ENCODE measurements around the gene FCRL6. TPM values are rescaled to one million over a fixed set of nuclear protein-coding genes. Genes with fewer than 3 reads are reported as not detected.

FCRL6 gene, protein sequence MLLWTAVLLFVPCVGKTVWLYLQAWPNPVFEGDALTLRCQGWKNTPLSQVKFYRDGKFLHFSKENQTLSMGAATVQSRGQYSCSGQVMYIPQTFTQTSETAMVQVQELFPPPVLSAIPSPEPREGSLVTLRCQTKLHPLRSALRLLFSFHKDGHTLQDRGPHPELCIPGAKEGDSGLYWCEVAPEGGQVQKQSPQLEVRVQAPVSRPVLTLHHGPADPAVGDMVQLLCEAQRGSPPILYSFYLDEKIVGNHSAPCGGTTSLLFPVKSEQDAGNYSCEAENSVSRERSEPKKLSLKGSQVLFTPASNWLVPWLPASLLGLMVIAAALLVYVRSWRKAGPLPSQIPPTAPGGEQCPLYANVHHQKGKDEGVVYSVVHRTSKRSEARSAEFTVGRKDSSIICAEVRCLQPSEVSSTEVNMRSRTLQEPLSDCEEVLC
- total RNA-seq: not detected in 2 replicates
- long read RNA-seq: 0 reads

DNA sequence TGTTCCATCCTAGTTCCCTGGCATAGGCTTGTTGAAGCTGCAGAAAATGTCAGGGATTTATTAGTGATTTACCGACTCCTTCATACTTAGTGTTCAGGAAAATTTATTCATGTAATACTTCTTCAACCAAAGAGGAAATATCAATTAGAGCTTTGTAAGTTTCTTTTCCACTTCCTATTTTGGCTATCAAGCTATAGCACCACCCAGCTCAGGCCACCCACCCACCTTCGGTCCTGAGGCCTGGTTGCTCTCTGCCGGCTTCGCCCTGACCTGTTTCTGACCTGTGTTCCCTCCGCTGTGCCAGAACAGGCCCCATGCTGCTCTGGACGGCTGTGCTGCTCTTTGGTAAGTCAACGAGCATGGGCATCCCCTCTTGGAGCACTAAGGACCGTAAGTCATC, at the start of gene FCRL6:
TSS of gene FCRL6 (plus strand) at position 250 of the 400 bp plus-strand sequence. CDS start at position 315, 65 bp downstream.
- Mint-ChIP-seq H3K4me3 (ENCODE audit: low read depth) (no peak within 1 kb of the TSS), H3K27ac (no peak within 1 kb of the TSS)

DNA sequence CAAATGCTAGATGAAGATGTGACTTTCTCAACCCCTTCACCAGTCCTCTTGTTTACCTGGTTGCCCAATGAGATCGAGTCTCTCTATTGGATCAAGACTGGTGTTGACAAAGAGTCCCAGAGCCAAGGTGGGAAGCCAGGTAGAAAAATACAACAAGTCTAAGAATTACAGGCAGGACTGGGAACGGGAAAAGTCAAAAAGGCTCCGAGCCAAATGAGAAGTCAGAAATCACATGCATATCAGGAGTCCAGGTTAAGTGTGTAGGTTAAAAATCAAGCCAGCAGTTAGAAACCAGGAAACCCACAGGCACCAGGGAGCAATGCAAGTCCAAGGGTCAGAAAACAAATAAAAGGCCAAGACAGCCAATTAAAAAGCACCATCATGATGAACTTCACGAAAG, 48.8 kb upstream of the FCRL6 start:
- H3K9me3 Mint-ChIP-seq (ENCODE audit: low read depth): no peaks in the 10 kb centered on the region
- no peak overlapping the region for H3K27ac Mint-ChIP-seq
- no peaks in the 10 kb centered on the region for H3K4me1 Mint-ChIP-seq (ENCODE audit: low read depth)
- no peaks in the 10 kb centered on the region for H3K36me3 Mint-ChIP-seq (ENCODE audit: insufficient read depth)
- TF ChIP-seq, protein P1, sequence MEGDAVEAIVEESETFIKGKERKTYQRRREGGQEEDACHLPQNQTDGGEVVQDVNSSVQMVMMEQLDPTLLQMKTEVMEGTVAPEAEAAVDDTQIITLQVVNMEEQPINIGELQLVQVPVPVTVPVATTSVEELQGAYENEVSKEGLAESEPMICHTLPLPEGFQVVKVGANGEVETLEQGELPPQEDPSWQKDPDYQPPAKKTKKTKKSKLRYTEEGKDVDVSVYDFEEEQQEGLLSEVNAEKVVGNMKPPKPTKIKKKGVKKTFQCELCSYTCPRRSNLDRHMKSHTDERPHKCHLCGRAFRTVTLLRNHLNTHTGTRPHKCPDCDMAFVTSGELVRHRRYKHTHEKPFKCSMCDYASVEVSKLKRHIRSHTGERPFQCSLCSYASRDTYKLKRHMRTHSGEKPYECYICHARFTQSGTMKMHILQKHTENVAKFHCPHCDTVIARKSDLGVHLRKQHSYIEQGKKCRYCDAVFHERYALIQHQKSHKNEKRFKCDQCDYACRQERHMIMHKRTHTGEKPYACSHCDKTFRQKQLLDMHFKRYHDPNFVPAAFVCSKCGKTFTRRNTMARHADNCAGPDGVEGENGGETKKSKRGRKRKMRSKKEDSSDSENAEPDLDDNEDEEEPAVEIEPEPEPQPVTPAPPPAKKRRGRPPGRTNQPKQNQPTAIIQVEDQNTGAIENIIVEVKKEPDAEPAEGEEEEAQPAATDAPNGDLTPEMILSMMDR (IDR thresholded peaks at IDR 0.05; ENCODE audit: unreplicated experiment): no peak
- DNase-seq (ENCODE audit: low spot score, unreplicated experiment): no peak
- H3K4me3 Mint-ChIP-seq (ENCODE audit: low read depth): no peak overlapping the region
- no peaks in the 10 kb centered on the region for H3K27me3 Mint-ChIP-seq

More for the DNA sequence above, at the start of gene FCRL6:
- no peak for DNase-seq (ENCODE audit: low spot score, unreplicated experiment)
- TF ChIP-seq, protein P1 (IDR thresholded peaks at IDR 0.05; ENCODE audit: unreplicated experiment): no peak
- no peaks in the 10 kb centered on the region for H3K36me3 Mint-ChIP-seq (ENCODE audit: insufficient read depth)
- H3K27me3 Mint-ChIP-seq: peaks cover 66% of the 10 kb centered on the region
- no peaks in the 10 kb centered on the region for H3K9me3 Mint-ChIP-seq (ENCODE audit: low read depth)
- H3K4me1 Mint-ChIP-seq (ENCODE audit: low read depth): no peaks in the 10 kb centered on the region

DNA sequence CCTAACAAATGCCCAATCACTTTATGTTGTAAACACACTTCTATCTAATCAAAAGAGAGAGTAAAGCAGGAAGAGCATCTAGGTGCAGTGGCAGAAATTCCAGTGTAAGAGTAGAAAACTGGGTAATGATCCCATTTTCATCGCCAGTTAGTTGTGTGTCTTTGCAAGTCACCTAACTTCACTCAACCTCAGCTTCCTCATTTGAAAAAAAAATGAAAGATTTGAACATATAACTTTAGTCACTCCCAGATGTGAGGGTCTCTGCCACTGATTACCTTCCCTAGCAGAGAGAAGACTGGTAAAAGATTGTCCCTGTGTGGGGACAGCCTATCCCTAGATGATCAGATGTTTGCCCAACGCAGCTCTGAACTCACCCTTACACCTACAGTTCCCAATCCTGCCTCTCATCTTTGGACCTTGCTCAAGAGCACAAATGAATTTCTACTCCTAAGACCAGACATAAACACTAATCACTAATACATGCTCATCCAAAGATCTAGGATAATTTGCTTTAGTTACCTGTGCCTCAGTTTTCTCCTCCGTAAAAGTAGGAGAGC, 46.6 kb upstream of the FCRL6 start:
- H3K9me3 Mint-ChIP-seq (ENCODE audit: low read depth): no peaks in the 10 kb centered on the region
- no peaks in the 10 kb centered on the region for H3K27me3 Mint-ChIP-seq
- DNase-seq (ENCODE audit: low spot score, unreplicated experiment): no peak
- H3K4me3 Mint-ChIP-seq (ENCODE audit: low read depth): no peak overlapping the region
- no peaks in the 10 kb centered on the region for H3K4me1 Mint-ChIP-seq (ENCODE audit: low read depth)
- no peaks in the 10 kb centered on the region for H3K36me3 Mint-ChIP-seq (ENCODE audit: insufficient read depth)
- no peak overlapping the region for H3K27ac Mint-ChIP-seq
- TF ChIP-seq, protein P1 (IDR thresholded peaks at IDR 0.05; ENCODE audit: unreplicated experiment): no peak

DNA sequence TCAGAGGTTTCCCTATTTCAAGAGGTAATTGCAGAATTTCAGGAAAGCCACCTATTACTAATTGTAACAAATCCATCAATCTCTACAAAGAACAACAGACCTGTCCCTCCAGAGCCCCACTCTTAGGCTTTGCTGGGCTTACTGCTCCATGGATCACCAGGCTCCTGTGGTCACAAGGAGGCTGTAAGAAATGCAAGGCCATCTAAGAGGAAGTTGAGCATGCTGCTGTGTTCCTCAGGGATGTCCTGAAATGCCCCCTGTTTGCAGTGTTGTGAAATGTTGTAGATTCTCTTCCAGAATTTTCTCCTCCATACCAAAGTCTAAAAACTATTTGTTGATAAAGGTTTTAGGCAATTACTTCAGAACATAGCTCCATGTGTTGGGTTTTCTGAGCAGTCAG, 45.8 kb upstream of the FCRL6 start:
- Mint-ChIP-seq H3K4me3 (ENCODE audit: low read depth) (no peak overlapping the region), H3K27me3 (no peaks in the 10 kb centered on the region), H3K4me1 (ENCODE audit: low read depth) (no peaks in the 10 kb centered on the region), H3K27ac (no peak overlapping the region), H3K9me3 (ENCODE audit: low read depth) (no peaks in the 10 kb centered on the region), H3K36me3 (ENCODE audit: insufficient read depth) (no peaks in the 10 kb centered on the region)
- DNase-seq (ENCODE audit: low spot score, unreplicated experiment): no peak
- TF ChIP-seq, protein P1 (IDR thresholded peaks at IDR 0.05; ENCODE audit: unreplicated experiment): no peak

DNA sequence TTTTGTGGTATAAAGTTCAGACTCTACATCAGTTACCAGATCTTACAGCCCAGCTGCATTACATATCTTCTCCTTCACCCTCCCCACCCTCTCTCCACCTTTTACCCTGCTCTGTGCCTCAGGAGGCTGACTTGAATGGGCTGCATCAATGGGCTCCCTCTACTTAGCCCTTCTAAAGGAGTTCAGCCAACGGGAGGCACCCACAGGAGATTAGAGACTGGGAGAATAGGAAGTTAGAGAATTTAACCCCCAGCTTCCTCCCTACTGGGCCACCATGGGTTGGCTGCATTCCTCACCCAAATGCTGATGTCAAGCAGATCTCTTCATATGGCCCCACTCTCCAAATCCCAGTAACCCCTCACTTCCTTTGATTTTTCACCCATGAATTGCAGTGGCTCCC, 38.5 kb upstream of the FCRL6 start:
- Mint-ChIP-seq H3K9me3 (ENCODE audit: low read depth) (peaks cover 3% of the 10 kb centered on the region), H3K4me3 (ENCODE audit: low read depth) (no peak overlapping the region), H3K27me3 (no peaks in the 10 kb centered on the region), H3K27ac (no peak overlapping the region), H3K4me1 (ENCODE audit: low read depth) (peaks cover 1% of the 10 kb centered on the region), H3K36me3 (ENCODE audit: insufficient read depth) (no peaks in the 10 kb centered on the region)
- DNase-seq (ENCODE audit: low spot score, unreplicated experiment): no peak
- TF ChIP-seq, protein P1 (IDR thresholded peaks at IDR 0.05; ENCODE audit: unreplicated experiment): no peak
